Erythroblast (primary cell): ENCODE results near the gene MLN.

Experiments used
- GATA1 ChIP-seq: IDR thresholded peaks from 2 replicates; pipeline ENCODE4 v1.6.1; 2011; ENCODE audit warnings: low read depth, mild to moderate bottlenecking, control low read depth, low read length, moderate library complexity
- POLR2A ChIP-seq: IDR thresholded peaks from 2 replicates; pipeline ENCODE4 v1.6.1; 2011; ENCODE audit warnings: mild to moderate bottlenecking, low read length

- no peak for TF ChIP-seq POLR2A
- no peak for TF ChIP-seq GATA1
These were observed 34.5 kb downstream of the MLN start for GRCh38 chr6:33769248-33769821.
